ENCODE measurements around the gene MORN3.

DNA sequence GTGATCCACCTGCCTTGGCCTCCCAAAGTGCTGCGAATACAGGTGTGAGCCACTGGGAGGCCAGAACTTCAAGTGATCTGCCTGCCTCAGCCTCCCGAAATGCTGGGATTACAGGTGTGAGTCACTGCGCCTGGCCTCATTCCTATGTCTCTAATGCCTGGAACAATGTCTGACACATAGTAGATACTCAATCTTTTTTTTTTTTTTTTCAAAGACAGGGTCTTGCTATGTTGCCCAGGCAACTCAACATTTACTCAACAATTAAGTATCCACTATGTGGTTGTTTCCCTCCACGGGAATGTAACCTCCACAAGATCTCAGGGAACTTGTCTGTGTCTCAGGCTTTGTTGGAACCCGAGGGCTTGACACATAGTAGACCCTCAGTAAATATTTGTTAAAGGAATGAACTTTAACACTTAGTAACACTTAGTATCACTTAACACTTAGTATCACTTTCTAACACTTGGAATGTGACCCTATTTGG is 40.1 kb upstream of the MORN3 start:
- TF ChIP-seq, protein P1, sequence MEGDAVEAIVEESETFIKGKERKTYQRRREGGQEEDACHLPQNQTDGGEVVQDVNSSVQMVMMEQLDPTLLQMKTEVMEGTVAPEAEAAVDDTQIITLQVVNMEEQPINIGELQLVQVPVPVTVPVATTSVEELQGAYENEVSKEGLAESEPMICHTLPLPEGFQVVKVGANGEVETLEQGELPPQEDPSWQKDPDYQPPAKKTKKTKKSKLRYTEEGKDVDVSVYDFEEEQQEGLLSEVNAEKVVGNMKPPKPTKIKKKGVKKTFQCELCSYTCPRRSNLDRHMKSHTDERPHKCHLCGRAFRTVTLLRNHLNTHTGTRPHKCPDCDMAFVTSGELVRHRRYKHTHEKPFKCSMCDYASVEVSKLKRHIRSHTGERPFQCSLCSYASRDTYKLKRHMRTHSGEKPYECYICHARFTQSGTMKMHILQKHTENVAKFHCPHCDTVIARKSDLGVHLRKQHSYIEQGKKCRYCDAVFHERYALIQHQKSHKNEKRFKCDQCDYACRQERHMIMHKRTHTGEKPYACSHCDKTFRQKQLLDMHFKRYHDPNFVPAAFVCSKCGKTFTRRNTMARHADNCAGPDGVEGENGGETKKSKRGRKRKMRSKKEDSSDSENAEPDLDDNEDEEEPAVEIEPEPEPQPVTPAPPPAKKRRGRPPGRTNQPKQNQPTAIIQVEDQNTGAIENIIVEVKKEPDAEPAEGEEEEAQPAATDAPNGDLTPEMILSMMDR (IDR thresholded peaks at IDR 0.05; ENCODE audit: low read depth, low read length), result no peak
- TF ChIP-seq EZH2phosphoT487 (IDR thresholded peaks at IDR 0.05; ENCODE audit: low read depth), result no peak

All from OCI-LY3 (cell line).